Mesodermal cell (in vitro differentiated cells): ENCODE results near the gene MSI2.

ENCODE experiments used
- H3K27ac ChIP-seq: 2 replicates; pipeline ENCODE4 v1.7.0; 2013; ENCODE audit warnings: mild to moderate bottlenecking, low read depth, low read length, moderate library complexity; ENCODE audit not compliant: severe bottlenecking
- H3K36me3 ChIP-seq: 2 replicates; pipeline ENCODE4 v1.7.1; 2013; ENCODE audit warnings: mild to moderate bottlenecking, low read length, moderate library complexity; ENCODE audit not compliant: control insufficient read depth, insufficient read depth
- H3K4me1 ChIP-seq: one replicate; pipeline ENCODE4 v1.7.1; 2013; ENCODE audit warnings: mild to moderate bottlenecking, low read length; ENCODE audit not compliant: insufficient read depth, control insufficient read depth, poor library complexity, severe bottlenecking
- H3K4me3 ChIP-seq: 2 replicates; pipeline ENCODE4 v1.7.0; 2013; ENCODE audit warnings: low read length, control low read depth, mild to moderate bottlenecking; ENCODE audit not compliant: insufficient read depth, poor library complexity, severe bottlenecking; ENCODE audit errors: extremely low read depth
- H3K9me3 ChIP-seq: 2 replicates; pipeline ENCODE4 v1.7.1; 2013; ENCODE audit warnings: mild to moderate bottlenecking, low read length, moderate library complexity; ENCODE audit not compliant: control insufficient read depth
- WGBS, 2 experiments: methylation state at CpG; one replicate each; pipeline ENCODE4 v1.1.5; 2013; ENCODE audit warnings: missing lambda C conversion rate in 2 of 2; ENCODE audit not compliant: insufficient coverage in 2 of 2; 5-methylcytosine and 5-hydroxymethylcytosine counted together

The MSI2 gene

GRCh38 chr17:57579245-57579644, 322.9 kb downstream of the MSI2 start:
- WGBS, 2 experiments: 95 to 97% methylated on average over 9 to 11 of the region's 11 CpGs
- no peak overlapping the region for H3K27ac ChIP-seq
- no peak overlapping the region for H3K4me3 ChIP-seq
- no peaks in the 10 kb centered on the region for H3K9me3 ChIP-seq
- peaks cover 19% of the 10 kb centered on the region for H3K4me1 ChIP-seq
- H3K36me3 ChIP-seq: peaks cover 18% of the 10 kb centered on the region

- Histone ChIP-seq H3K36me3 (peaks cover 21% of the 10 kb centered on the region), H3K9me3 (no peaks in the 10 kb centered on the region), H3K4me3 (no peak overlapping the region), H3K4me1 (peaks cover 19% of the 10 kb centered on the region), H3K27ac (no peak overlapping the region)
- 83 to 94% methylated on average over 5 of the region's 5 CpGs for WGBS, 2 experiments
Observed at GRCh38 chr17:57580055-57580739, 323.9 kb downstream of the MSI2 start.

- Histone ChIP-seq H3K27ac (no peak overlapping the region), H3K36me3 (peaks cover 21% of the 10 kb centered on the region), H3K4me1 (peaks cover 10% of the 10 kb centered on the region), H3K9me3 (no peaks in the 10 kb centered on the region), H3K4me3 (no peak overlapping the region)
- 85% methylated on average over 3 of the region's 6 CpGs; no CpG with 5 or more reads in 1 of the 2 experiments for WGBS, 2 experiments
Observed at GRCh38 chr17:57582881-57583756, 326.8 kb downstream of the MSI2 start.

- H3K27ac ChIP-seq: no peak overlapping the region
- H3K4me1 ChIP-seq: peaks cover 8% of the 10 kb centered on the region
- H3K4me3 ChIP-seq: no peak overlapping the region
- 98 to 100% methylated on average over 4 of the region's 9 CpGs for WGBS, 2 experiments
- H3K36me3 ChIP-seq: peaks cover 24% of the 10 kb centered on the region
- no peaks in the 10 kb centered on the region for H3K9me3 ChIP-seq
Observed at GRCh38 chr17:57584050-57584551, 327.8 kb downstream of the MSI2 start.

- WGBS, 2 experiments: 95 to 98% methylated on average over 20 to 21 of the region's 22 CpGs
- Histone ChIP-seq H3K36me3 (peaks cover 29% of the 10 kb centered on the region), H3K4me3 (no peak overlapping the region), H3K9me3 (no peaks in the 10 kb centered on the region), H3K27ac (no peak overlapping the region), H3K4me1 (peaks cover 8% of the 10 kb centered on the region)
Observed at GRCh38 chr17:57585341-57586195, 329.2 kb downstream of the MSI2 start.

GRCh38 chr17:57586196-57586740, 329.9 kb downstream of the MSI2 start:
- 94 to 100% methylated on average over 3 to 4 of the region's 5 CpGs for WGBS, 2 experiments
- peaks cover 34% of the 10 kb centered on the region for H3K36me3 ChIP-seq
- no peaks in the 10 kb centered on the region for H3K9me3 ChIP-seq
- peaks cover 8% of the 10 kb centered on the region for H3K4me1 ChIP-seq
- no peak overlapping the region for H3K27ac ChIP-seq
- H3K4me3 ChIP-seq: no peak overlapping the region

GRCh38 chr17:57586742-57587141, 330.4 kb downstream of the MSI2 start:
- 93% methylated on average over 2 of the region's 4 CpGs; no CpG with 5 or more reads in 1 of the 2 experiments for WGBS, 2 experiments
- Histone ChIP-seq H3K36me3 (peaks cover 29% of the 10 kb centered on the region), H3K4me1 (peaks cover 8% of the 10 kb centered on the region), H3K9me3 (no peaks in the 10 kb centered on the region), H3K4me3 (no peak overlapping the region), H3K27ac (no peak overlapping the region)

- no peaks in the 10 kb centered on the region for H3K9me3 ChIP-seq
- H3K4me3 ChIP-seq: no peak overlapping the region
- peaks cover 8% of the 10 kb centered on the region for H3K4me1 ChIP-seq
- H3K27ac ChIP-seq: no peak overlapping the region
- 89 to 90% methylated on average over 9 to 12 of the region's 16 CpGs for WGBS, 2 experiments
- H3K36me3 ChIP-seq: peaks cover 25% of the 10 kb centered on the region
Observed at GRCh38 chr17:57587193-57587969, 331.1 kb downstream of the MSI2 start.

- H3K9me3 ChIP-seq: no peaks in the 10 kb centered on the region
- H3K4me3 ChIP-seq: no peak overlapping the region
- peaks cover 28% of the 10 kb centered on the region for H3K36me3 ChIP-seq
- H3K27ac ChIP-seq: no peak overlapping the region
- peaks cover 8% of the 10 kb centered on the region for H3K4me1 ChIP-seq
- WGBS, 2 experiments: 22 to 44% methylated on average over 4 of the region's 5 CpGs
Observed at GRCh38 chr17:57588086-57588485, 331.8 kb downstream of the MSI2 start.
